Fibroblast of skin of left quadriceps (primary cell): ENCODE data around the gene DMRT1.
"Not testable (repeated sequence)": the region's sequence is repeated elsewhere in the genome, so short reads cannot be mapped to it uniquely, and the experiment has no call there.

Source experiments
- DNase-seq, 2 experiments: peaks; one replicate each; pipeline ENCODE4 v3.0.0-alpha.2; 2013; ENCODE audit warnings: low read depth in 2 of 2

DMRT1 gene

GRCh38 chr9:859251-859650 is 17.8 kb downstream of the DMRT1 start:
- DNase-seq = no peak

GRCh38 chr9:860706-861105 is 19.2 kb downstream of the DMRT1 start:
- DNase-seq = no peak

GRCh38 chr9:861525-861924 is 20.0 kb downstream of the DMRT1 start:
- DNase-seq = not testable (repeated sequence)

- no peak for DNase-seq
These were observed 33.8 kb downstream of the DMRT1 start for GRCh38 chr9:875119-875962.

GRCh38 chr9:876425-876824 is 34.9 kb downstream of the DMRT1 start:
- DNase-seq = no peak

GRCh38 chr9:878239-878638 is 36.7 kb downstream of the DMRT1 start:
- no peak for DNase-seq

GRCh38 chr9:880725-881124 is 39.2 kb downstream of the DMRT1 start:
- DNase-seq = no peak

GRCh38 chr9:882416-882924 is 41.0 kb downstream of the DMRT1 start:
- no peak for DNase-seq

GRCh38 chr9:883011-883410 is 41.5 kb downstream of the DMRT1 start:
- no peak for DNase-seq

GRCh38 chr9:886886-887285 is 45.4 kb downstream of the DMRT1 start:
- DNase-seq = no peak

GRCh38 chr9:892123-892522 is 50.6 kb downstream of the DMRT1 start:
- DNase-seq = no peak

- no peak for DNase-seq
These were observed 51.6 kb downstream of the DMRT1 start for GRCh38 chr9:893115-893514.

GRCh38 chr9:893843-894420 is 52.4 kb downstream of the DMRT1 start:
- DNase-seq = peak; percentile 6 to 12

GRCh38 chr9:899440-900184 is 58.1 kb downstream of the DMRT1 start:
- DNase-seq = no peak

- DNase-seq = no peak
These were observed 62.4 kb downstream of the DMRT1 start for GRCh38 chr9:903886-904285.

GRCh38 chr9:905906-906305 is 64.4 kb downstream of the DMRT1 start:
- DNase-seq = no peak

GRCh38 chr9:908536-909205 is 67.2 kb downstream of the DMRT1 start:
- no peak for DNase-seq

GRCh38 chr9:911005-911404 is 69.5 kb downstream of the DMRT1 start:
- DNase-seq = no peak

- DNase-seq = no peak
These were observed 71.3 kb downstream of the DMRT1 start for GRCh38 chr9:912776-913175.

- not testable (repeated sequence) for DNase-seq
These were observed 72.0 kb downstream of the DMRT1 start for GRCh38 chr9:913526-913925.

GRCh38 chr9:917730-918129 is 76.2 kb downstream of the DMRT1 start:
- DNase-seq = no peak

- DNase-seq = no peak
These were observed 79.4 kb downstream of the DMRT1 start for GRCh38 chr9:920927-921326.
